Mesenchymal stem cell (in vitro differentiated cells and primary cell): Measurements from ENCODE around the gene DHX34.
A peak's percentile ranks its signal among the peaks of the same experiment; 100 is the strongest.

Source experiments
- DNase-seq: peaks from one replicate; pipeline ENCODE4 v3.0.0-alpha.2; 2013
- H2AFZ ChIP-seq: one replicate; pipeline ENCODE4 v1.6.1; 2013; ENCODE audit warnings: low read depth, mild to moderate bottlenecking, control low read depth, inconsistent platforms, low read length, moderate library complexity
- H2AK5ac ChIP-seq: 2 replicates; pipeline ENCODE4 v1.6.1; 2013; ENCODE audit warnings: low read length, moderate library complexity, mild to moderate bottlenecking, inconsistent platforms; ENCODE audit not compliant: severe bottlenecking
- H2BK120ac ChIP-seq: one replicate; pipeline ENCODE4 v1.6.1; 2013; ENCODE audit warnings: low read depth, mild to moderate bottlenecking, inconsistent platforms, low read length, moderate library complexity
- H2BK12ac ChIP-seq, 2 experiments: one replicate each; pipeline ENCODE4 v1.6.1; 2013; ENCODE audit warnings: inconsistent platforms in 2 of 2, low read length in 2 of 2, mild to moderate bottlenecking in 2 of 2, moderate library complexity in 2 of 2, control low read depth in 1 of 2
- H2BK15ac ChIP-seq: one replicate; pipeline ENCODE4 v1.6.1; 2013; ENCODE audit warnings: mild to moderate bottlenecking, low read depth, inconsistent platforms; ENCODE audit not compliant: poor library complexity, severe bottlenecking
- H2BK5ac ChIP-seq: 2 replicates; pipeline ENCODE4 v1.6.1; 2013; ENCODE audit warnings: low read depth, mild to moderate bottlenecking, low read length, control low read depth, inconsistent platforms; ENCODE audit not compliant: poor library complexity, severe bottlenecking
- H3K14ac ChIP-seq, 2 experiments: one replicate each; pipeline ENCODE4 v1.6.1; 2013; ENCODE audit warnings: inconsistent platforms in 2 of 2, low read length in 2 of 2, control low read depth in 1 of 2, mild to moderate bottlenecking in 1 of 2, moderate library complexity in 1 of 2
- H3K18ac ChIP-seq, 2 experiments: one replicate each; pipeline ENCODE4 v1.6.1; 2013; ENCODE audit warnings: inconsistent platforms in 2 of 2, low read length in 2 of 2, control low read depth in 1 of 2, low read depth in 1 of 2, mild to moderate bottlenecking in 1 of 2
- H3K23ac ChIP-seq, 2 experiments: one replicate each; pipeline ENCODE4 v1.6.1; 2013; ENCODE audit warnings: inconsistent platforms in 2 of 2, low read length in 2 of 2, mild to moderate bottlenecking in 2 of 2, moderate library complexity in 2 of 2, control low read depth in 1 of 2
- H3K27ac ChIP-seq: 2 replicates; pipeline ENCODE4 v1.5.1; 2013; ENCODE audit warnings: mild to moderate bottlenecking, moderate library complexity, low read length, control low read depth, inconsistent platforms; ENCODE audit not compliant: poor library complexity, severe bottlenecking
- H3K27me3 ChIP-seq, 2 experiments: 2 replicates each; pipeline versions ENCODE4 v1.6.1 to v1.7.0; 2013; ENCODE audit warnings: low read length in 2 of 2, mild to moderate bottlenecking in 2 of 2, moderate library complexity in 2 of 2, control low read depth in 1 of 2, inconsistent platforms in 1 of 2; ENCODE audit not compliant: control insufficient read depth in 1 of 2, insufficient read depth in 1 of 2
- H3K36me3 ChIP-seq, 2 experiments: 2 replicates each; pipeline versions ENCODE4 v1.6.1 to v1.7.0; 2013; ENCODE audit warnings: low read length in 2 of 2, control low read depth in 1 of 2, inconsistent platforms in 1 of 2, low read depth in 1 of 2, mild to moderate bottlenecking in 1 of 2; ENCODE audit not compliant: insufficient read depth in 2 of 2, control insufficient read depth in 1 of 2
- H3K4ac ChIP-seq, 2 experiments: one replicate each; pipeline ENCODE4 v1.6.1; 2013; ENCODE audit warnings: inconsistent platforms in 2 of 2, low read length in 2 of 2, mild to moderate bottlenecking in 2 of 2, moderate library complexity in 2 of 2, control low read depth in 1 of 2, low read depth in 1 of 2
- H3K4me1 ChIP-seq: 2 replicates; pipeline ENCODE4 v1.6.1; 2013; ENCODE audit warnings: low read depth, low read length, control low read depth; ENCODE audit not compliant: control insufficient read depth, insufficient read depth
- H3K4me2 ChIP-seq: 2 replicates; pipeline ENCODE4 v1.6.1; 2013; ENCODE audit warnings: low read length, mild to moderate bottlenecking, inconsistent platforms; ENCODE audit not compliant: poor library complexity, severe bottlenecking
- H3K4me3 ChIP-seq, 2 experiments: 2 replicates each; pipeline versions ENCODE4 v1.5.1 to v1.7.0; 2013; ENCODE audit warnings: low read length in 2 of 2, mild to moderate bottlenecking in 2 of 2, control low read depth in 1 of 2, low read depth in 1 of 2; ENCODE audit not compliant: insufficient read depth in 1 of 2
- H3K79me1 ChIP-seq: replicated peaks from 2 replicates; pipeline ENCODE4 v1.6.1; 2013; ENCODE audit warnings: mild to moderate bottlenecking, control low read depth, low read length, inconsistent platforms; ENCODE audit not compliant: poor library complexity, severe bottlenecking
- H3K9ac ChIP-seq: 2 replicates; pipeline ENCODE4 v1.7.0; 2013; ENCODE audit warnings: mild to moderate bottlenecking, low read length, moderate library complexity
- H3K9me3 ChIP-seq: 2 replicates; pipeline ENCODE4 v1.7.0; 2013; ENCODE audit warnings: mild to moderate bottlenecking, low read length; ENCODE audit not compliant: control insufficient read depth
- H4K8ac ChIP-seq: one replicate; pipeline ENCODE4 v1.6.1; 2013; ENCODE audit warnings: inconsistent platforms, mild to moderate bottlenecking, low read length, moderate library complexity
- H4K91ac ChIP-seq: one replicate; pipeline ENCODE4 v1.6.1; 2013; ENCODE audit warnings: mild to moderate bottlenecking, low read length, inconsistent platforms
- WGBS: methylation state at CpG from one replicate; pipeline ENCODE4 v1.1.7; 2013; ENCODE audit warnings: mixed read lengths; 5-methylcytosine and 5-hydroxymethylcytosine counted together

Gene DHX34

DNA sequence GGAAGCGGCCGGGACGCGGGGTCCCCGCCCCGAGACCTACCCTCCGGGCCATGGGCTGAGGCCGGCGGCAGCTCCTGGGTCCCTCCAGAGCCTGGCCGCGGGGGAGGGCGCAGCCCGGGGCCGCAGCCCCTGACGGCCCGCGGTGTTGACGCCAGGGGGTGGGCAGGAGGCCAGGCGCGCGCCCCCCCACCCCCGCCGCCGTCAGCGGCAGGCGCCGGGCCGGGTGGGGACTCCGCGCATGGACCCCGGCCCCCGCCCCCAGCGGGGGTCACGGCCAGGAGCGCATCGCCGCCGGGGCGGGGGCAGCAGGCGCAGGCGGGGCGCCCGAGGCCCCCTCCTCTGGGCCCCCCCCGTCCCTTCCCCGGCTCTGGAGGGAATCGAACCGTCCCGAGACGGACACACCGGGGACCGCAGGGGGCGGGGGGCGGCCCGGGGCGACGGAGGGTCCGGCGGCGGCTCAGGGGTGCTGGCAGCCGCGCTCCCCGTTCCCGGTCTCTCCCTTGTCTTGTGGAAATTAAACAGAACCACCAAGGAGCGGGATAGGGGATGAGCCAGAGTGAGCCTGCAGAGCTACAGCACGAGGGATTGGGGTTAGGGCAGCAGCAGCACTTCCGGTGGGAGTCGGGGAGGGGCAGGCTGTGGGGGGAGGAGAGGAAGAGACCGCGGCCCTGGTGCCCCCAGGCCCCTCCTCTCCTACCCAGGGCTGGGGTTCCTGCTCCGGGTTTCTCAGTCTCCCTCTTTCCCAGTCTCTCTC is 70.1 kb downstream of the DHX34 start, which contains the start of gene MEIS3:
Gene MEIS3 (minus strand): TSS at position 498 of the 754 bp plus-strand sequence. CDS start 446 bp downstream, at position 52.
- peak within 1 kb of the TSS in 1 of 2 experiments; percentile 42 for H2BK12ac ChIP-seq
- H3K14ac ChIP-seq = peak within 1 kb of the TSS in 1 of 2 experiments; percentile 94
- no peak within 1 kb of the TSS for H2AFZ ChIP-seq
- peak within 1 kb of the TSS in 1 of 2 experiments; percentile 73 for H3K23ac ChIP-seq
- peak within 1 kb of the TSS; percentile 24 to 44 for H3K4ac ChIP-seq
- peaks cover 3 to 8% of the 10 kb centered on the region in 2 experiments for H3K36me3 ChIP-seq
- WGBS = 0% methylated on average over 8 of the region's 70 CpGs
- peaks cover 15% of the 10 kb centered on the region for H3K4me1 ChIP-seq
- peak within 1 kb of the TSS; percentile 56 to 77 for H3K4me3 ChIP-seq
- H4K8ac ChIP-seq = peak within 1 kb of the TSS; percentile 62
- no peak within 1 kb of the TSS for H2BK5ac ChIP-seq
- H3K9ac ChIP-seq = peak within 1 kb of the TSS; percentile 75
- no peak for DNase-seq
- H3K79me1 ChIP-seq = no peaks in the 10 kb centered on the region
- no peak within 1 kb of the TSS for H2AK5ac ChIP-seq
- peak within 1 kb of the TSS; percentile 58 to 91 for H3K18ac ChIP-seq
- H3K9me3 ChIP-seq = no peaks in the 10 kb centered on the region
- H3K4me2 ChIP-seq = peak within 1 kb of the TSS; percentile 68
- H2BK120ac ChIP-seq = peak within 1 kb of the TSS; percentile 83
- peak within 1 kb of the TSS; percentile 54 for H2BK15ac ChIP-seq
- H4K91ac ChIP-seq = peak within 1 kb of the TSS; percentile 82
- peaks cover 62 to 83% of the 10 kb centered on the region in 2 experiments for H3K27me3 ChIP-seq
- H3K27ac ChIP-seq = no peak within 1 kb of the TSS

DNA sequence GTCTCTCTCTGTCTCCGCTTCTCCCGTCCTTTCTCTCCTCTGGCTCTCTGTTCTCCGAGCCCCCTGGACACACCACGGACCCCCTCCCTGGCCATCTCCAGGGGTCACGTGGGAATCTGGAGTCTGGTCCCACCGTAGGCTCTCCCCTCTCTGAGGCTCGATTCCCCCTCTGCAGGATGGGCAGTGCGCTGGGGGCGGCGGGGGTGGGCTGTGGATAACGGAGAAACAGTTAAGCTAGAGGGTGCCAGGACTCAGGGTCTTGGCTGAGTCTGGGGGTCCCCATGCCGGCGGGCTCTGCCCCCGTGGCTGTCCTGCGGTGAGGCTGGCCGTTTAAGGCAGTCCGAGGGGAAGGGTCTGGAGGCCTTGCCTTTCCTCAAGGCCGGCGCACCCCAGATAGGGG is 70.7 kb downstream of the DHX34 start:
- Histone ChIP-seq H4K91ac (no peak overlapping the region), H3K79me1 (no peaks in the 10 kb centered on the region), H3K4me3 (no peak overlapping the region), H2BK120ac (peak overlapping the region; percentile 83), H3K9ac (no peak overlapping the region), H3K27ac (no peak overlapping the region), H3K36me3 (peaks cover 0 to 5% of the 10 kb centered on the region in 2 experiments), H3K27me3 (peaks cover 67 to 83% of the 10 kb centered on the region in 2 experiments), H2BK12ac (no peak overlapping the region), H2AK5ac (no peak overlapping the region), H3K4ac (no peak overlapping the region), H3K23ac (no peak overlapping the region), H2AFZ (no peak overlapping the region), H3K14ac (no peak overlapping the region), H4K8ac (peak overlapping the region; percentile 47), H2BK15ac (no peak overlapping the region), H2BK5ac (no peak overlapping the region), H3K4me2 (no peak overlapping the region), H3K18ac (peak overlapping the region in 1 of 2 experiments; percentile 56), H3K4me1 (peaks cover 15% of the 10 kb centered on the region), H3K9me3 (no peaks in the 10 kb centered on the region)
- WGBS = 4% methylated on average over 15 of the region's 19 CpGs
- no peak for DNase-seq

GRCh38 chr19:47421244-47421786 is 72.2 kb downstream of the DHX34 start:
- Histone ChIP-seq H3K23ac (no peak overlapping the region), H4K91ac (no peak overlapping the region), H3K4me1 (peaks cover 15% of the 10 kb centered on the region), H3K4ac (no peak overlapping the region), H2BK5ac (no peak overlapping the region), H2BK120ac (no peak overlapping the region), H4K8ac (no peak overlapping the region), H3K14ac (no peak overlapping the region), H3K9me3 (no peaks in the 10 kb centered on the region), H2BK12ac (peak overlapping the region in 1 of 2 experiments; percentile 67), H2BK15ac (no peak overlapping the region), H3K4me3 (no peak overlapping the region), H3K18ac (no peak overlapping the region), H3K9ac (no peak overlapping the region), H2AK5ac (no peak overlapping the region), H3K27ac (no peak overlapping the region), H2AFZ (no peak overlapping the region), H3K79me1 (no peaks in the 10 kb centered on the region), H3K27me3 (peaks cover 78 to 82% of the 10 kb centered on the region in 2 experiments), H3K4me2 (no peak overlapping the region), H3K36me3 (peaks cover 0 to under 1% of the 10 kb centered on the region in 2 experiments)
- 21% methylated on average over 13 of the region's 16 CpGs for WGBS
- DNase-seq = no peak

DNA sequence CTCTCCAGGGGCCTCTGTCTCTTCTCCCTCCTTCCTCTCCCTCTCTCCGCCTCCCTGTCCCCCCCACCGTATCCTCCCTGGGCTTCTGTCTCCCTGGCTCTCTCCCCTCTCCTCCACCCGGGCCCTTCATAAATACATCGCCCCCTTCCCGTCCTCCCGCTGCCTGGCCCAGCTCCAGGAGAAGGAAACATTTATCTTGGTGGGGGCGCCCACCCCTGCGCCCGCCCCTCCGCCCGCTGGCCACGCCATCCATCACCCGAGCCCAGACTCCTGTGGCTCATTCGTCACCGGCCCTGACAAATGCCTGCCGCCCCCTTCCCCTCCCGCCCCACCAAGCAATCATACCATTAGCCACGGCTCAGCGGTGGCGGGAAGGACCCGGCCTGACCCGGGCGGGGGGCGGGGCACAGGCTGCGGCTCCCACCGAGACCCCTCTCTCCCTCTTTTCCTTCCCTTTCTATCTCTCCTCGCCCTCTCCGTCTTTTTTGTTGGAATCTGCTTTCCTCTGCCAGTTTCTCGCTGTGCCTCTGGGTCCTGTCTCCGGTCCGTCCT is 72.8 kb downstream of the DHX34 start:
- Histone ChIP-seq H4K91ac (no peak overlapping the region), H2BK15ac (peak overlapping the region; percentile 62), H3K9ac (no peak overlapping the region), H3K79me1 (no peaks in the 10 kb centered on the region), H3K14ac (no peak overlapping the region), H3K27me3 (peaks cover 76 to 79% of the 10 kb centered on the region in 2 experiments), H3K27ac (no peak overlapping the region), H2BK120ac (no peak overlapping the region), H2AFZ (no peak overlapping the region), H3K4me2 (no peak overlapping the region), H3K36me3 (no peaks in the 10 kb centered on the region), H2BK12ac (no peak overlapping the region), H3K4ac (no peak overlapping the region), H3K4me3 (no peak overlapping the region), H3K18ac (no peak overlapping the region), H2AK5ac (no peak overlapping the region), H3K4me1 (peaks cover 15% of the 10 kb centered on the region), H3K9me3 (no peaks in the 10 kb centered on the region), H2BK5ac (no peak overlapping the region), H4K8ac (no peak overlapping the region), H3K23ac (peak overlapping the region in 1 of 2 experiments; percentile 16)
- DNase-seq = no peak
- 1% methylated on average over 31 of the region's 31 CpGs for WGBS
